Measurements from ENCODE around the gene MSH5. TPM values are rescaled to one million over a fixed set of nuclear protein-coding genes. Genes with fewer than 3 reads are reported as not detected.

Gene MSH5
- total and polyA plus RNA-seq, 9 of the 15 experiments (the other 6 are each of a cell fraction or from before 2014, with no cell fraction given): 12.5 to 104 (median 46.6) TPM

GRCh38 chr6:31776989-31777666 is 37.3 kb downstream of the MSH5 start, which contains the start of gene VWA7 (continued):
- TF ChIP-seq TEAD1 (CRISPR knock-in tag; IDR thresholded peaks at IDR 0.05) (peak; percentile 72 to 80; a peak in 2 of 4 replicates), CHD2 (IDR thresholded peaks at IDR 0.05; ENCODE audit: low read depth, low read length) (peak; percentile 49), ZNF589 (CRISPR knock-in tag; IDR thresholded peaks at IDR 0.05; ENCODE audit: low read depth) (peak; percentile 80), FOXP1 (CRISPR knock-in tag; IDR thresholded peaks at IDR 0.05) (0 out of 2 replicates have a peak, but pooled peaks have one; percentile 89), MAFF (IDR thresholded peaks at IDR 0.05; ENCODE audit: low read length) (peak; percentile 35; the same call in 1 of the 2 replicates), RBBP5 (IDR thresholded peaks at IDR 0.05; ENCODE audit: borderline replicate concordance, insufficient read depth, low read length, poor library complexity, severe bottlenecking) (peak; percentile 83), REST (IDR thresholded peaks at IDR 0.05; ENCODE audit: borderline replicate concordance) (peak; percentile 51; the same call in 1 of the 2 replicates), REST (CRISPR knock-in tag; IDR thresholded peaks at IDR 0.05; ENCODE audit: low read depth) (peak; percentile 13; the same call in 1 of the 2 replicates), CEBPZ (IDR thresholded peaks at IDR 0.05; ENCODE audit: borderline replicate concordance, low read depth, low read length) (peak; percentile 50; the same call in 1 of the 2 replicates), ZFP36 (IDR thresholded peaks at IDR 0.05; ENCODE audit: low read depth, low read length, partially characterized antibody) (peak; percentile 57), MLX (CRISPR knock-in tag; conservative IDR thresholded peaks at IDR 0.05) (peak in 1 of 2 experiments; percentile 22; a peak in 1 of 4 replicates), FOXJ2 (tag; IDR thresholded peaks at IDR 0.05) (peak; percentile 54), RAD51 (IDR thresholded peaks at IDR 0.05; ENCODE audit: borderline replicate concordance, low read depth) (peak; percentile 51; the same call in 1 of the 2 replicates), PCBP1 (IDR thresholded peaks at IDR 0.05; ENCODE audit: low read depth, low read length, poor library complexity, severe bottlenecking) (peak; percentile 96)
